HG03135 (cell line): ENCODE measurements around the gene TIMM44.
"Not testable (repeated sequence)": the region's sequence is repeated elsewhere in the genome, so short reads cannot be mapped to it uniquely, and the experiment has no call there.

ENCODE experiments used
- ATAC-seq: cut with Tn5 transposase; IDR thresholded peaks from one replicate; pipeline ENCODE4 v1.9.1; 2021; ENCODE audit warnings: mild to moderate bottlenecking, moderate library complexity; ENCODE audit not compliant: unreplicated experiment

Gene TIMM44

DNA sequence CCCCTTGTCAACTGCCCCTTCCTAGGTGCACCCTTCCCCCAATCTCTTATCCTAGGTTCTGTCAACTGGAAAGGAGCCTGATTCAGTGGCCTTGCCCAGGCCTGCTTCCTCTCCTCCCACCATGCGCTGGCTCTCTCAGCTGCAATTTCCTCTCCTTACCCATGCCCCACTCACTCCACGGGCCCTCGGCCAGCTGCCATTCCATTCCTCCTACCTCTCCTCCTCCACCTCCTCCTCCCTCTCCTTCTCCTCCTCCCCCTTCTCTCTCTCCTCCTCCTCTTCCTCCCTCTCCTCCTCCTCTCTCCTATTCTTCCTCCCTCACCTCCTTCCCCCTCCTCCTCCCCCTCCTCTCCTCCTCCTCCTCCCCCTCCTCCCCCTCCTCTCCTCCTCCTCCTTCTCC lies 9.6 kb upstream of the TIMM44 start:
- no peak for ATAC-seq

DNA sequence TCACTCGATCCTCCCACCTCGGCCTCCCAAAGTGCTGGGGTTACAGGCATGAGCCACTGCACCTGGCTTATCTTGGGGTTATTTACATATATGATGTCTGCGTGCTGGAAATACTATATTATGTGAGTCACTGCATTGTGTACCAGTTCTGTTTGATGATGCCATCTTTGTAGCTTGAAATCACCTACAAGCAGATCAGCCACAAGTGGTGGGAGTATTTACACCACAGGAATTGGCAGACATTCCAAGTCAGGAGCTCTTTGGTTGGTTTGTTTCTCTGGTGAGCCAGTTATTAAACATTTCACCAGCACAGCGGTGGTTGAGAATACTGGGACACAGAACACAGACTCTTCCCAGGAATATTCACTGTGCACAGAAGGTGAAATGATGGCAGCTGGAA lies 4.5 kb upstream of the TIMM44 start:
- no peak for ATAC-seq

DNA sequence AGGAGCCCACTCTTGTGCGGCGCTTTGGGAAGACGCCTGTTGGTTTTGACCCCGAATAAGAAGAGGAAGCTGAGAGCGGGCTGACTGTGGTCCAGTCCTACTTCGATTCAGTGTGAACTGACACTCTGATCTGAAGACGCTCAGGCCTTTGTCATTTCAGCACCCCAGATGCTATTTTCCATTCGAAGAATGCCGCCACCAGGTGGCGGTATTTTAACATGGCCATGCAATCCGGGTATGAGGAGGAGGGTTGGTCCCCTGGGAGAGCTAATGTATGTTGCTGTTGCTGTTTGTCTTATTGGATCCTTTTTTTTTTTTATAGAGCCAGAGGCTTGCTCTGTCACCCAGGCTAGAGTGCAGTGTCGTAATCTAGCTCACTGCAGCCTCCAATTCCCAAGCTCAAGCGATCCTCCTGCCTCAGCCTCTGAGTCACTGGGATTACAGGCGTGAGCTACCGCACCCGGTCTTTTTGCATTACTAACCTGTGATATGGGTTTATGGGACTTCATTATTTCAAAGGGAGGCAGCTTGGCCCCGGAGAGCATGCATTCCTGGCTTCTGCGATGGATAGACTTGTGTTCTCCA lies 803 bp upstream of the TIMM44 start:
- ATAC-seq = peak; percentile 24

DNA sequence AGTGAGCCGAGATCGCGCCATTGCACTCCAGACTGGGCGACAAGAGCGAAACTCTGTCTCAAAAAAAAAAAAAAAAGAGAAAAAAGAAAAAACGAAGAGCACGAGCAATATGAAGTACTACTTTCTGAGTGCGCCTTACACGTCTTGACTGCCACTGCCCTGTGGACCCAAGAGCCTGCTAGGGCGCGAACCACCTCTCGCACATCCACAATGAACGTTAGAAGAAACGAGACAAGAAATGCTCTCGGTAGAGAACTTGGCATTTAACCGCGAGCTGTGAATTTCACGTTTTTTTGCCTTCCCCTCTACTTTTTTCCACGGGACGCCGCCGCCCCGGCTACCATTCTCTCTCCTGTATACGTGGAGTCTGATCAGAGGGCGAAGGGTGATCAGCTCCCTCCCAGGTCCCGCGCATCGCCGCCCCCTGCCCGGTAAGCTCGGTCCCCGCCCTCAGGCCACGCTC lies 454 bp downstream of the TIMM44 start:
- ATAC-seq = no peak

DNA sequence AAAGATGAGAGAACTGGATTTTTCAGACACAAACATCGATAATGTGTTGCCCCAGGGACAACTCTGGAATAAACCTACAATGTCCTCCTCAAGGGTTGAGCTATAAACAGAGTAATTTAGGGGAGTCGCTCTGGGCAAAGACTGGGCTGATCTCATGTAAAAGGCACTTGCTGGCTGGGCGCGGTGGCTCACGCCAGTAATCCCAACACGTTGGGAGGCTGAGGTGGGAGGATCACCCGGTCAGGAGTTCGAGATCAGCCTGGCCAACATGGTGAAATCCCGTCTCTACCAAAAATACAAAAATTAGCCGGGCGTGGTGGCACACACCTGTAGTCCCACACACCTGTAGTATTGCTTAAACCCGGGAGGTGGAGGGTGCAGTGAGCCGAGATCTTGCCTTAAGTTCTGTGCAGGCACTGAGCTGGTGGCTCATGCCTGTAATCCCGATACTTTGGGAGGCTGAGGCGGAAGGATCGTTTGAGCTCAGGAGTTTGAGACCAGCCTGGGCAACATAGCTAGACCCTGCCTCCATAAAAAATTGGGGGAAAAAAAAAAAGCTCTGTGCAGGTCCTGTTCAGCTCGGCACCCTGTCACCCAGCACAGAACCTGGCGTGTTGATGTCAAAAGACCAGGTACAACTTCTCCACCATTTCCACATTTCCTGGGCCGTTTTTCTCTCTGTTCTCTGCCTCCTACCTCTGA lies 1.4 kb downstream of the TIMM44 start:
- no peak for ATAC-seq

DNA sequence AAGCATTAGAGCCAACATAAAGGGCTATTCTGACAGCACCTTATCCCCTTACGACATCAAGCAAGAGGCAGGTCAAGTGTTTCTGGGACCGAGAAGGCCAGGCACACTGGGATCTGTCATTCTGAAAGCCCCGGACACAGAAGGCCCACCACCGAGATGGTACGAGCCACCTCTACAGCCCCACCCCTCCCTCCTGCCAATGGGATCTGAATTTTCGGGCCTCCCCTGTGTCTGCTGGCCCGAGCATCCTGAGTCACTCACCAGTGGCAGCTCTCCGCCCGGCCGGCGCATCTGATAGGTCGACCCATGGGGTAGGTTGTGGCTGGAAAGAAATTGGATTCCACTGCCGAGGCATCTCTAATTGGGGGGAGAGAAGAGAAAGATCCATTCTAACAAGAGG lies 2.6 kb downstream of the TIMM44 start:
- ATAC-seq = no peak

DNA sequence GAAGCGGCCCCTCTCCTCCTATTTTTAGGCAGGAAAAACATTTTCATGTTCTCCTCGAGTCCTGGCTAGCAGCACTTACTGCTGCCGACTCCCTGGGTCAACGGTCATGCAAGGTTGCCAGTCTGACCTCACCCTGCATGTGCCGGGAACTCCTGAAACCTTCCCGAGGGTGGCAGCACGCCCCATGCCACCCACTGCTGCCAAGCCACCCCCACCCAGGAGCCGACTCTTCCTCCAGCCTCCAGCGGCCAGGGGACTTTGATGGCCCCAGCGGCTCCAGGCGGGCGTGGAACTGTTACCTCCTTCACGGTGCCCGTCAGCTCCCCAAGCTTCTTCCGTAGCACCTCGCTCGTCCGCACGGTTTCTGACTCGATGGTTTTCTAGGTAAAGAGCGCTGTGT lies 8.7 kb downstream of the TIMM44 start:
- ATAC-seq = no peak

DNA sequence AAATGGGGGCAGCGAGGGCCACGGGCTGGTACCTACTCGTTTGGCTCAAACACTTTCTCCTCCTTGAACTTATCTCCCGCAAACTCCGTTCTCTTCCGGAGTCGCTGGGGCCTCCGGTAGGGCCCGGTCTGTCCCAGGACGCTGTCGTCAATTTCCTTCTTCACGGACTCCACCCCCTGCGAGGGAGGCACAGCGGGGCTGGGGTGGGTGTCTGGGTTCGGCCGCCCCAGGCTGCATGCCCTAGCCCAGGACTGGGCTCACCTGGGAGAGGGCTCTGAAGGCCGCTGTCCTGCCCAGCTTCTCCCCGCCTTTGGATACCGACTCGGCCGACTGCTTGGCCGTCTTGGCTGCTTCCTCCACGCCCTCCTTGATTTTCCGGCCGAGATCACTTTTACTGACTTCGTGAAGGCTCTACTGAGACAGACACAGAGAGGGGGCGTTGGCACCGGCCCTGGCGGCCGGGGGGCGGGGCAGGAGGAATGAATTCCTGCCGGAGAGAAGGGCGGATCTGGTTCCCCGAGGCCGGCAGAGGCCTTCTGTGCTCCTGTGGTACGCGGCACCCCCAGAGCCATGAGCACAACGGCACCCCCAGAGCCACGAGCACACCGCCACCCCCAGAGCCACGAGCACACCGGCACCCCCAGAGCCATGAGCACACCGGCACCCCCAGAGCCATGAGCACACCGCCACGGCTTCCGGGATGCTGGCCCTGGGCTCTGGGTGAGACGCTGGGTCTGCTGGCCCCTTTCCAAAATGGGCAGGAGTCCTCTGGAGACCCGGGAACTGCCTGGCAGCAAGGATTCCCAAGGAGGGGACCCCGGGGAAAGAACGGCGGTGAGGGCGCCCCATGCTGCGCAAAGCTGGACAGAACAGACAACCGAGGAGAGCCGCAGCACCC lies 9.4 kb downstream of the TIMM44 start:
- no peak for ATAC-seq

DNA sequence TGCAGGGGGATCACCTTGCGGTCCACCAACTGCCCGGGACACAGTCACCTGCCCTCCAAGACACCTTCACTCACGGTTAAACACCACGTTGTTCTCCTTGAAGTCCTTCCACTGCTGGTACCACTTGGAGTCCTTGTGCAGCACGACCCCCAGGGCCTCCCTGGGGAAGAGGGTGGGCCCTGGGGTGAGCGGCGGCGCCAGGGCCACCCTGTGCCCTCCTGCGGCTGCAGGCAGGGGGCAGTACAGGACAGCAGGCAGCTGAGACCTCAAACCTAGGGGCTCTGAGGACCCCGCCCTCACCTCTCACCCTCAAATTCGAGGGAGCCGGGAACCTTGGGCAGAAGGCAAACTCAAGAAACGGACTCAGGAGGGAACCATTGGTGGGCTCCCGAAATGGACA lies 10.1 kb downstream of the TIMM44 start:
- ATAC-seq = no peak

DNA sequence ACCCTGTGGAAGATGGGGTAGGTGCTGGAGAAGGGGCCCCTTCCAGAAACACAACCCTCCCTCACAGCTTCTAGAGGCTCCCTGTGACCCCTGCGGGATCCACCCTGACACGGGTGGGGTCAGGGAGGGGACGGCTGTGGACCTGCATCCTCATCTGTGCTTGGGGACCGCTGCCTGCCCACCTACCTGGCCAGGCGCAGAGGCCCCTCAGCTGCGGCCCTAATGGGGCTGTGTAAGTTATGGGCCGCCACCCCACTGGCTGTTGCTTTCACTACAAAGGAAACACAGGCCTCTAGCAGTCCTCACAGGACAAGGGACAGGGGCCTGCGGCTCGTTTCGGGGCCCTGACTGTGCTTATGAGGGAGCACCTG lies 10.6 kb downstream of the TIMM44 start:
- no peak for ATAC-seq

DNA sequence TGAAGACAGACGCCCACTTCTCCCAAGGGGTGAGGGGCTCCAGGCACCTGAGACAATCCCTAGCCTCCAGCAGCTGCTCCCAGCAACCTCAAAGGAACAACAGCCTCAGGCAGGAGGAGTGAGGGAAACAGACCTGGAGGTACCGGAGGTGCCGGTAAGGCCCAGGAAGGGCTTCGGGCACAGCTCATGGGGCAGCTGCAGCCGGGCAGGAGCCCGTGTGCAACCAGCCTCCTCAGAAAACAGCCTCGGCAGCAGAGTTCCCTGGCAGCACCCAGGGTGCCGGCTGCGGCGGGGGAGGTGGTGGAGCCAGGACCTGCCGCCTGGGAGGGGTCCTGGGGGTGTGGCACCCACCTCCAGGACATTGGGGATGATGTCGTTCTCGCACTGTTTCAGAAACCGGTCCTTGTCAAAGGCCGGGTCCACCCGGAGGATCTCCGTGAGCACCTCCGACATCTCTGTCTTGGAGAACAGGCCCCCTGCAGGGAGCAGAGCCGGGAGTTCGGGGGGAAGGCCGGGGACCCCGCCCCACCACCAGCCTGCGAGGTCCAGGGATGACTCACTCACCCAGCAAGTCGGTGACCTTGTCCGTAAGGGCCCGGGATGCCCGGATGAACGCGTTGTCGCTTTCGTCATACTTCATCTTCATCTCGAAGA lies 11.1 kb downstream of the TIMM44 start:
- ATAC-seq = no peak

DNA sequence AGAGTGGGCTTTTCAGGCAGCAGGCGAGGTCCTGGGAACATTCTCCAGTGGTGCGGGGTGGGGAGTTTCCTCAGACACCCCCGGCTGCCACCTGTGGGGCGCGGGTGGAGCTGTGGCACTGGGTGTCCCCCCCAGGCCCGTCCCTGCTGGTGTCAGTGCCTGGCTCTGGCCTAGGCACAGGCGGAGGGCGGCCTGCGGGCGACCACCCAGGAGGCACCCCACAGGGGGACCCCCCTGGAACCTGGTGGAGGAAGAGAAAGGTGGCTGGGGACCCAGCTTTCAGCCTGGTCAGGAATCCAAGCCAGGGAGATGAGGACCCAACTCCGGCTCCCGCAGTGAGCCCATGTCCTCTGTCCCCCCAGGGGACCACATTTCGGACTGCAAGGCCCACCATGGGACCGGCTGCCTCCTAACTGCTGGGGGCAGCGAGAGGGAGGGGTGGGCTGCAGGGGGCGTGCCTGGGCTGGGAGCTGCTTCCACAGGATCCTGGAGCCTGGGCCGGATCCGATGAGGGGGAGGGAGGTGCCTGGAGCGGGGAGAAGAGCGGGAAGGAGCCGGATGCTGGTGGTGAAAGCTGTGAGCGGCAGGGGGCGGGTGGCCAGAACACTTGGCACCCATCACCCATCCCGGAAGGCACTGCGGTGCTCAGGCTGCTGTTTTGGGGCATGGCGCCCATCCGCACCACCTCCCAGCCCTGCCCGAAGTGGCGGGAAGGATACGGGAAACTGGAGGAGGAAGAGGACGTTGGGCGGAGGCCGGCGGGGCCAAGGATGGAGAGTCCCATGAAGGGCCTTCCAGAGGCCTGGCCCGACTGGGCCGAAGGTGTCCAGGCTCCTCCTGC lies 12.0 kb downstream of the TIMM44 start:
- ATAC-seq = no peak

DNA sequence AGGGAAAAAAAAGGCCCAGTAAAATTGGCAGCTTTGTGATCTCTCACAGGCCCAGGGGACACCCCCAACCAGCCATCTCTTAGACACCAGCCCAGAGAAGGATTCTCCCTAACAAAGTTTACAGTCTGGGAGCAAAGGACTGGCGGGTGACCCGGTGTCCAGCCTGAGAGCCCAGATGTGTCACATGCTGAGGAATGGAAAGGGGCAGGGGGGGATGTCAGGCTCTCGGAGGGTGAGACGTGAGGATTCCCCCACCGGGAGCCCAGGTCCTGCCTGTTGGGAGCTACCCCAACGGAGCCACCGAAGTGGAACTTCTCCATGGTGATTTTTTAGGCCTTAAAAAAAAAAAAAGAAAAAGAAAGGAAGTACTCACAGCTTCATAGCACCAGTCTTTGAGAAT lies 12.7 kb downstream of the TIMM44 start:
- no peak for ATAC-seq

DNA sequence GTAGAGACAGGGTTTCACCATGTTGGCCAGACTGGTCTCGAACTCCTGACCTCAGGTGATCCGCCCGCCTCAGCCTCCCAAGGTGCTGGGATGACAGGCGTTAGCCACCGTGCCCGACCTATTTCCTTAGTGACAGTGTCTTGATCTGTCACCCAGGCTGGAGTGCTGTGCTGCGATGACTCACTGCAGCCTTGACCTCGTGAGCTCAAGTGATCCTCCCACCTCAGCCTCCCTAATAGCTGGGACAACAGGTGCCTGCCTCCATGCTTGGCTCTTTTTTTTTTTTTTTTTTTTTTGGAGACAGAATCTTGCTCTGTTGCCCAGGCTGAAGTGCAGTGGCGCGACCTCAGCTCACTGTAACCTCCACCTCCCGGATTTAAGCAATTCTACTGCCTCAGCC lies 13.4 kb downstream of the TIMM44 start:
- ATAC-seq = not testable (repeated sequence)

DNA sequence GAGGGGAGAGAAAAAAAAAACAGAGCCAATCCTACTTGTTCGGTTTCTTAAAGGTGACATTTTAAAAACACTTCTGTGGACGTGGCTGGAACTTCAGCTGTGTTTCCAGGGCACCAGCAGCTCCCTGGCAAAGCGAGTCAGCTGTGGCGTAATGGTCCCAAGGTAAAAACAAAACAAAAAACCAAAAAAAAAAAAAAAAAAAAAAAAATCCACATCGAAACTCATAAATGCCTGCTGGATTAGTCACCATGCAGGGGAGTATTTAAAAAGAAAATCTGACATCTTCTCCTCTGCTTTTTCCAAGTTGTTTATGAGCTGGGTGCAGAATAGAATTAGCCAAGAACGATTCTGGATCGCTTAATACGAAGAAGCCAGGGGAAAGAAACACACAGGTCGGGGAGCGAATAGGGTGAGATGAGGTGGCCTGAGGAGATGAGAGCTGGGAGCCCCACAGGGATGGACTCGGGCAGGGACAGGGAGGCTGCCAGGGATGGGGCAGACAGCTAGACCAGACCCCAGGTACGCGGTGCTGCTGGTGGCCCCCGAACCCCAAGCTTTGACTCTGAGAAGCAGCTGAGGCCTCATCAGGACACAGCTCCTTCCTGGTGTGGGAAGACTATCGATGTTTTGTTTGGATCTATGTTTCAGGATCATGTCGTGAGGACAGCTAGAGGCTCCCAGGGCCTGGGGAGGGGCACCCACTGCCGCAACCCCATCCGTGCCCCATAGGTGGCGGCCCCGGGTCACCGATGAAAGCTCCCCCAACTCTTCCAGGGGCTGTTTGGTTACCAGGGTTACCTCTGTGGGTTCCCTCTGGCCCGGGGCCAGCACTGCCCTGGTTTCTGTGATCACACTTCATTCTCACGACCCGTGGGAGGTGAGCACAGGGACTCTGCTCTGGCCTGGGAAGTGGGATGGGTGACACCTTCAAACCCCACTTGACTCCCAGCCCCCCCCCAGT lies 14.4 kb downstream of the TIMM44 start:
- ATAC-seq = peak; percentile 39

DNA sequence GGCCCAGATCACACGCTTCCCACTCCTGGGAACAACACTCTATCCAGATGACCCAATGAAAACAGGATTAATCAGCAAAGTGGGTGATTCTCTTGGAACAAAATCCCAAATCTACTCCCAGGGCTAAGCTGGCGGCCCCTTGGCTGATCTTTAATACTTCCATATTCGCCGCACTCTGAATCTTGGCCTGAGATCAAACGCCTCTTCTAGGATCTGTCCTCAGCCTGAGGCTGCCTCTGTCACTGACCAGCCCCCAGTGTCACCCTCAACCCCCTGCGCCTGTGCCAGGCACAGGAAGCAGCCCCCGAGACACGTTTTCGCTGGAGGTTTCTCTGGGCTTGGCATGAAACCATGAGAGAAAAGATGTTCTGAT lies 15.1 kb downstream of the TIMM44 start:
- ATAC-seq = no peak

DNA sequence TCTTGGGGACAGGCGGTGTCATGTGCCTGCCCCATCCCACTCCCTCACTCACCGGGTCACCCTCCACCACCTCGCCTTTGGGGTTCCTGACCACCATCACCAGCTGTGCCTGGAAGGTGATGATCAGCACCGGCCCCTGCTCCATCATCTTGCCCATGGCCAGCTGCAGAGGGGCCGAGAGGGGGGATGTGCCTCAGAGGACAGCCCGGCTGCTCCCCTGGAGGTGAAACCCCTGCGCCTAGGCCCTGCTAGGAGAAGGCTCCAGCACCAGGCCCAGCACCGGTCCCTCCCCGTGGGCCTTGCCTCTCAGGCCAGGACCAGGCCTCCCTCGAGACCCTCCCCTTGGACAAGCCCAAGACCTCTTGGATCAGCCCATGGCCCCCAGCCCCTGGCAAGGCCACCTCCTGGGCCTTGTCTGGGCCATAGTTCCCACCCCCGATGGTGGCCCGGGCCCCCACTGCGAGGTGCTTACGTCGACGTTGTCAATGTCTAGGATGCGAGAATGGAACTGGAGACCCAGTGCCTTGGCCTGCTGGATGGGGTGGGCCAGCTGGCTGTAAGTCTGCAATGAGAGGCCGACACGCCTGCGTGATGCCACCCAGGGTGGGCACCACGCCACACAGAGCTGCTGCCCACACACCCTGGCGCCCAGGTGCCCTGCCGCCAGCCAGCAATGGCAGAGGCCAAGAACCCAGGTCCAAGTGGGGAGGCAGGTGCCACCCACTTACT lies 15.7 kb downstream of the TIMM44 start:
- no peak for ATAC-seq

DNA sequence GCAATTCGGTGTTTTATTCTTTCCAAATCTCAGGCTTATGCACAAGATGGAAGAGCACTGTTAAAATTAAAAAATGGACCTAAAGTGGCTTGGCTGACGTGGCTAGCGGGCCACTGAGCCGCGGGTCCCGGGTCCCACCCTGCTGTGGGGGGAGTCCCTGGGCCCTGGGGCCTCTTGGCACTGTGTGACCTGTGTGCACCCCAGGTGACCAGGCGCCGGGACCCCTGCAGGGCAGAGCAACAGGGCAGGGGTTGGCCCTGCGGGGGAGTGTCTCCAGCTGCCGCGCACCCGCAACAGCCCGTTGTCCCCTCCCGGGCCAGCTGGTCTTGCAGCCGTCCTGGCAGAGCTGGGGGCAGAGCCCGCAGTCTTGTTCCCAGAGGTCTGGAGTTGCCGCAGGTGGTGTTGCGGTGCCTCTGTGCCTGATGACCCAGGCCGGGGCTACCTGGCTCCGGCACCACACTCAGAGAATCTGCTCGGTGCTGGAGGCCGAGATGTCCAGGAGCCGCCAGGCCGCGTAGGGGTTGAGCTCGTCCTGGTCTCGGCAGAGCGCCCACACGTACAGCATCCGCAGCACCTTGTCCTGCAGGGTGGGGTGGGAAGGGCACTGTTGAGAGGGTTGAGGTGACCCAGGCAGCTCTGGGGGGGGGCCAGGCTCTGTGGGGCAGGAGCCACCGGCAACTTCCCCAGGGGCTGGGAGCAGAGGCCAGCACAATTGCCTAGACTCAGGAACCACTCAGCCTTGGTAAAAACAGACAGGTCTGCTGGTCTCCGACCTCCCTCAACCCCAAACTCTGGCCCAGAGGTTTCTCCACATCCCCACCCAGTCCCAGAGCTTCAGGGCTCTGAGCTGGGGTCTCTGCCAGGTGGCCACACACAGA lies 16.5 kb downstream of the TIMM44 start:
- no peak for ATAC-seq
